Pancreas (tissue), 10 donors: ENCODE data around the gene MRPL20. TPM values are rescaled to one million over a fixed set of nuclear protein-coding genes. Genes with fewer than 3 reads are reported as not detected.
A peak's percentile ranks its signal among the peaks of the same experiment; 100 is the strongest.

Experiments used
- ATAC-seq, 4 donors: fragments of 200-7000 bp; cut with Tn5 transposase; one replicate each; pipeline versions ENCODE4 v1.8.0 to v1.9.1; 2020; ENCODE audit warnings: mild to moderate bottlenecking in 4 of 4, moderate library complexity in 4 of 4
- DNase-seq, 6 donors: peaks; one replicate each; pipeline ENCODE4 v3.0.0-alpha.2; 2020
- FAIRE-seq: peaks from 2 replicates; lab custom pipeline; 2012; peaks lifted over from hg19 to GRCh38; lab: Jason Lieb, UNC
- H3K27ac ChIP-seq, 4 donors: fragments of 200-600 bp; sonication (generic); 1 replicate in 3 of 4; 2 replicates in 1 of 4; pipeline versions ENCODE4 v1.5.0 to v1.8.0; 2020
- H3K27me3 ChIP-seq, 4 donors: fragments of 200-600 bp; one replicate each; pipeline ENCODE4 v1.8.0; 2021
- H3K36me3 ChIP-seq, 3 donors: fragments of 200-600 bp; sonication (generic) in 1 of 3; one replicate each; pipeline versions ENCODE4 v1.5.0 to v1.8.0; 2020 to 2021
- H3K4me1 ChIP-seq, 3 donors: fragments of 200-600 bp; one replicate each; pipeline ENCODE4 v1.8.0; 2021
- H3K4me3 ChIP-seq, 4 donors: fragments of 200-600 bp; sonication (generic) in 2 of 4; one replicate each; pipeline versions ENCODE4 v1.5.0 to v1.8.0; 2020 to 2021
- H3K9me3 ChIP-seq, 4 donors: fragments of 200-600 bp; one replicate each; pipeline ENCODE4 v1.8.0; 2021
- CTCF ChIP-seq, 4 donors: fragments of 200-600 bp; sonication (generic) in 3 of 4; IDR thresholded peaks; one replicate each; pipeline versions ENCODE4 v1.5.0 to v1.8.0; 2021; ENCODE audit warnings: antibody characterized with exemption in 4 of 4
- WGBS, 2 donors: extraction: QIAGEN DNeasy Blood & Tissue Kit; methylation state at CpG; one replicate each; pipeline ENCODE4 v1.1.7; 2013; 5-methylcytosine and 5-hydroxymethylcytosine counted together
- intact Hi-C, 3 donors: fragments of 100-400 bp; cut with DNase I; formaldehyde crosslinking; loops; one replicate each; pipeline versions ENCODE4 v1.11.1 to v1.14.2; 2022
- polyA plus RNA-seq, 2 donors: library from polyadenylated mRNA; stranded (reverse); fragments of 200-250 nt; gene quantifications; one replicate each; pipeline ENCODE4 v1.2.3, GENCODE V29; 2013
- total RNA-seq, 6 donors: library from RNA; stranded (reverse); fragmentation: NEBNext Ultra II Directional in 4 of 6; extraction: Animal tissue kit (Norgen Biotek cat#: 25700) in 4 of 6; gene quantifications; one replicate each; pipeline versions ENCODE4 v1.2.1 to v1.2.4, GENCODE V29; 2021 to 2023
- donor health status: healthy with polysubstance abuse.
- donor health status: DM: no; HTN: no; CAD: no; lungs with moderate emphysema.
- donor health status: DM: no; HTN: no; CAD: no.
- donor health status: control.
- donor health status: control.
- donor health status: Bipolar disorder and iron deficiency.
- donor health status: DM: yes; HTN: yes; CAD: no.
- donor health status: DM: no; HTN: no; CAD: no.
- donor health status: DM: no; HTN: no; CAD: no.
- donor health status: DM: yes; HTN: yes; CAD: no.

Gene MRPL20
- total and polyA plus RNA-seq, 8 donors: 42.1 to 121 (median 56.6) TPM

GRCh38 chr1:1435911-1436629 lies 29.0 kb upstream of the MRPL20 start:
- Histone ChIP-seq H3K4me1 (peaks cover 29 to 71% (median 48%) of the 10 kb centered on the region in 3 donors), H3K36me3 (no peaks in the 10 kb centered on the region), H3K4me3 (peak overlapping the region; percentile 54 to 76 (median 58)), H3K9me3 (no peaks in the 10 kb centered on the region), H3K27me3 (no peaks in the 10 kb centered on the region), H3K27ac (peak overlapping the region; percentile 39 to 96 (median 88))
- peak in 5 of 6 donors; percentile 26 to 80 (median 45) for DNase-seq
- intact Hi-C loops: loop anchor here in 1 of 3 donors (5.0 kb wide), 1 partner anchor 34 kb away; no protein-coding TSS in a partner anchor
- WGBS, 2 donors: 3 to 7% methylated on average over 30 to 40 of the region's 40 CpGs
- no peak for FAIRE-seq
- TF ChIP-seq CTCF (IDR thresholded peaks at IDR 0.05): no peak
- no peak for ATAC-seq

- Histone ChIP-seq H3K4me3 (peak within 1 kb of the TSS; percentile 54 to 76 (median 58)), H3K4me1 (peaks cover 26 to 69% (median 49%) of the 10 kb centered on the region in 3 donors), H3K36me3 (no peaks in the 10 kb centered on the region), H3K27me3 (no peaks in the 10 kb centered on the region), H3K9me3 (no peaks in the 10 kb centered on the region), H3K27ac (peak within 1 kb of the TSS; percentile 81 to 96 (median 92))
- intact Hi-C loops: loop anchor here in 1 of 3 donors (5.0 kb wide), 1 partner anchor 33 kb away; no protein-coding TSS in a partner anchor
- peak; percentile 33 to 69 (median 46) for ATAC-seq
- FAIRE-seq: no peak
- peak; percentile 69 to 95 (median 80) for DNase-seq
- 10 to 13% methylated on average over 63 to 89 of the region's 89 CpGs for WGBS, 2 donors
- no peak for TF ChIP-seq CTCF (IDR thresholded peaks at IDR 0.05)
Measured at GRCh38 chr1:1435106-1435903, 28.2 kb upstream of the MRPL20 start, which contains the start of gene VWA1. TSS of gene VWA1 (plus strand) at chr1:1435690. CDS start at chr1:1435749, 59 bp downstream.

GRCh38 chr1:1434824-1435105 lies 27.7 kb upstream of the MRPL20 start:
- intact Hi-C loops: loop anchor here in 1 of 3 donors (5.0 kb wide), 1 partner anchor 32 kb away; no protein-coding TSS in a partner anchor
- ATAC-seq: no peak

GRCh38 chr1:1434131-1434823 lies 27.2 kb upstream of the MRPL20 start:
- TF ChIP-seq CTCF (IDR thresholded peaks at IDR 0.05): no peak
- peak in 3 of 4 donors; percentile 1 to 12 (median 2) for ATAC-seq
- peaks cover 35 to 78% (median 59%) of the 10 kb centered on the region in 3 donors for H3K4me1 ChIP-seq
- no peak for FAIRE-seq
- no peaks in the 10 kb centered on the region for H3K36me3 ChIP-seq
- WGBS, 2 donors: 50 to 56% methylated on average over 24 to 32 of the region's 32 CpGs
- H3K27me3 ChIP-seq: no peaks in the 10 kb centered on the region
- H3K4me3 ChIP-seq: peak overlapping the region in 1 of 4 donors; percentile 76
- peak overlapping the region; percentile 81 to 96 (median 92) for H3K27ac ChIP-seq
- intact Hi-C loops: no loop called here
- peak in 5 of 6 donors; percentile 59 to 86 (median 71) for DNase-seq
- no peaks in the 10 kb centered on the region for H3K9me3 ChIP-seq

More at GRCh38 chr1:1434824-1435105, 27.7 kb upstream of the MRPL20 start:
- DNase-seq (no peak), FAIRE-seq (no peak)
- 68 to 78% methylated on average over 4 of the region's 4 CpGs for WGBS, 2 donors
- Histone ChIP-seq H3K4me1 (peaks cover 31 to 73% (median 55%) of the 10 kb centered on the region in 3 donors), H3K27me3 (no peaks in the 10 kb centered on the region), H3K9me3 (no peaks in the 10 kb centered on the region), H3K36me3 (no peaks in the 10 kb centered on the region), H3K27ac (peak overlapping the region; percentile 81 to 96 (median 92)), H3K4me3 (peak overlapping the region in 1 of 4 donors; percentile 76)
- TF ChIP-seq CTCF (IDR thresholded peaks at IDR 0.05): no peak
